Hematopoietic multipotent progenitor cell treated with erythropoietin and hydrocortisone succinate and interleukin-3 and kit ligand, for 15 days (in vitro differentiated cells): Measurements from ENCODE around the gene RNASEH2A.
A peak's percentile ranks its signal among the peaks of the same experiment; 100 is the strongest.

Experiments used
- DNase-seq: peaks from one replicate; pipeline ENCODE4 v3.0.0-alpha.2; 2015; ENCODE audit warnings: low spot score

RNASEH2A gene

DNA sequence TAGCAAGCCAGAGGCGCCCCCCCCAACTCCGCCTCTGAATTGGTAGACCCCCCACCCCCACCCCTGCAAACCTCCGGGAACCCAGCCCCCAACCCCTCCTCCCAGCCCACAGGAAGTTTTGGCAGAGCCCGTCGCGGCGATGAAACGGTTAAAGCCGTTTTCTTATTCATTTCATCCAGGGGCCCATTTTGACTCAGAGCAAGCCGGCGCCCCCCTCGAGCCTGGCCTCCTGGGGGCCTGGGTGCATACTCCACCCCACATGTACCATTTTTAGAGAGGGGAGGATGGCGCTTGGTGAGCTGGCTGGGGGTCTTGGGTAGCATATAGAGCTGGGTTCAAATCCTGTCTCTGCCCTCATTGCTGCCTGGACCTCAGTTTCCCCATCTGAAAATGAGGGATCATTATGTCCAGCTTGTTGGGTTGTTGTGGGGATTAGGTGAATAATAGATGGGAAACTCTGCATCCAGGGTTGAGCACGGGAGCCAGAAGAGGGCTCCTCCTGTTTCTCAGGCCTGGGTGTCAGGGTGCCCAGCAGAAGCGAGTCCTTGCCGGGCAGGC is 23.0 kb upstream of the RNASEH2A start:
- peak; percentile 34 for DNase-seq

DNA sequence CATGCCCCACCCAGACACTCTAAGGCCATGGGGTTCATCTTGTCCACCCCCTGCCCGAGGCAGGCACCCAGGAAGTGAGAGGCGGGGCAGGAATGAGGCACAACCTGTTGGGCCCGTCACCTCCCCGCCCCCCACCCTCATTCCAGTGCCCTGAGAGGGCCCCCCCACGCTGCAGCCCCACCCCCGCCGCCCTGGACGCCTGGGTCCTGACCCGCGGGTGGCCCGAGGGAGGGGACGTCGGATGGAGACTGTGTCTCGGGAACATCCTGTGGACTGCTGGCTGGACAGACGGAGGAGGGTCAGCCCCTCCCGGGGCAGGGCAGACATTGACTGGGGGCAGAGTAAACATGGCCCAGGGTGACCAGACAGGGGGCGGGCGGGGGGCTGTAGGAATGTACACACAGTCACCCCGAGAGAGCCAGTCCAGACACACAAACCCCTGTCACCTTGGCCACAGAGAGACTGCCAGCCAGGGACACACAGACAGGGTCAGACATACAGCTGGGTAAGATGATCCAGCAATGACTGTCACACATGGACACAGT is 22.5 kb upstream of the RNASEH2A start:
- no peak for DNase-seq

DNA sequence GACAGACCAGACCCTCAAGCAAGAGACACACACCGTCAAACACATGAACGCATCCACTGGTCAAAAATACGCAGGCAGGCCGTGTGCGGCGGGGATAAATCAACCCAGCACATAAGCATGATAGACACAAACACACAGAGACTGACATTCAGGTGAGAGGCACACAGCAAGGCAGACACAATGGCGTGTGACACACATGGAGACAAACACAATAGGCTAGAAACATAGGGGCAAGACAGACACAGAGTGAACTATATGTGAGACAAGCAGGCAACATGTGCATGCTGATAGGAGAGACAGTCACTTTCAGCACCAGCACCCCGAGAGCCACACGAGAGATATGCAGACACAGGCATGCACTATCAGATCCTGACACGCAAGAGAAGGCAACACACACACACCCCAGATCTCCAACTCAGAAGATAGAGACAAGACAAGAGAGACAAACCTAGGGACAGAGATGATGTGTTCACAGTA is 22.0 kb upstream of the RNASEH2A start:
- peak; percentile 86 for DNase-seq

DNA sequence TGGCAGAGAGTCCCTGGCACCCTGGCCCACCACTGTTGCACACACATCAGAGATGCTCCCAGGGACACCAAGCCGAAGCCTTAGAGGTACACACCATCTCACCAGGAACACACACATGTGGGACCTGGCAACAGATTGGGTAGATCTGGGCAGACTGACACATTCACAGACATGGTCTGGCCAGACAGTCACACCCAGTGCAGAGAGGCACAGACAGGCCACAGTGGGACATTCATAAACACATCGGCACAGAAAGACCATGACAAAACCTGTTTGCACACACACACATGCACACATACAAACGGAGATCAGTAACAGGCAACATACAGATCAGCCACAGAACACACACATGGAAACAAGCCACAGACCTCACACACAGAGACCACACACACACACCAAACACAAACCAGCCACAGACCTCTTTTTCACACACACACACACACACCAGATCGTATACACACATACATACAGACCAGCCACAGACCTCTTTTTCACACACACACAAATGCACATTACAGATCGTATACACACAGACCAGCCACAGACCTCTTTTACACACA is 21.4 kb upstream of the RNASEH2A start:
- no peak for DNase-seq

DNA sequence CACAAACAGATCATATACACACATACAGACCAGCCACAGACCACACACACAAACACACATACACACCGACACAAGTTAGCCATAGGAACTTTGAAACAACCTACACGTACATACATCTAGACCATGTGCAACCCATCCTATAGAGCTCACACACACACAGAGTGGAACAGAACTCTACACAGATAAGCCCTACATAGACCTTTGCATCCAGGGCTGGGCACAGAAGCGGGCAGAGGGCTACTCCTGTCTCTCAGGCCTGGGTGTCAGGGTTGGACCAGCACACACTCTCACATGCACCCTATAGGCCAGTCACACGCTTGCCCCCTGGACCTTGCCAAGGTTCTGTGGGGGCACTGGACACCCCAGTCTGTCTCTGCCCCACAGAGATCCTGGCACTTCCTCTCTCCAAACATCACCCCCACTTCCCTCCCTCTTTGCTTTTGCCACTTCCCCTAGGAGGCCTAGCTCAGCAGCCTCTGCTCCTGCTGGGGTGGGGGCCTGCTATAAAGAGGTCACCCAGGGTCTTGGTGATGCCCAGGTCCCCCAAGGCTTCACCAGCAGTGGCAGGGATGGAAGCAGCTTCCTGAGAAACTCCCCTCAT is 20.9 kb upstream of the RNASEH2A start:
- DNase-seq: peak; percentile 64

DNA sequence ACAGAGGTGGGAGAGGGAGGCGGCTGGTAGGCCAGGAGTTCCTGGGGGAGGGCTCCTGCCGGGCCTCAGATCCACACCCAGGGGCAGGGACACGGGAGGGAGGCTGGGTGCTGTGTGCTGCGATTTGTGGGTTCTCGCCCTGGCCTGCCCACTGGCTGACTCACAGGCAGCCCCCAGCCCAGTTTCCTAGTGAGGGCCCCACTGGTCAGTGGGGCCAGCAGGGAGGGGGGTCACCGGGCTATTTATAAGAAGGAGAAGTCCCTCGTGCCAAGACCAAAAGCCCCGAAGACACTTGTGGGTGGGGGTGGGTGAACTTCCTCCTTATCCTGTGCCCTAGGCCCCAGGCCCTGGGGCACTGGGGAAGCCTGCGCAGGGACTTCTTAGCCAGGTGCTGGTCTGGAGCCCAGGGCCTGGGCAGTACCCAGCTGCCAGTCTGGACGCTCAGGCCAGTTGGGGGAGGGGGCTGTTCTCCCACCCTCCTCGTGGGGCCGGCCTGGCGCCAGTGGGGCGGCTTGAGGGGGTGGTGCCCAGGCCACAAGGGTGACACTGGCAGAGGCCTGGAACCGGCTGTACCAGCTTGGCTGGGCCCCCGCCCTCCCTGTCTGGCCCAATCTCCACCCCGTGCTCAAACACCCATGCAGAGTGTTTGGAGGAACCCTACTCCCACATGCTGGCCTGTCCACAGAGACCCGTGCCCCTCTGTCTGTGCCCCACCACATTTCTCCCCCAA is 20.1 kb upstream of the RNASEH2A start:
- DNase-seq: peak; percentile 63

DNA sequence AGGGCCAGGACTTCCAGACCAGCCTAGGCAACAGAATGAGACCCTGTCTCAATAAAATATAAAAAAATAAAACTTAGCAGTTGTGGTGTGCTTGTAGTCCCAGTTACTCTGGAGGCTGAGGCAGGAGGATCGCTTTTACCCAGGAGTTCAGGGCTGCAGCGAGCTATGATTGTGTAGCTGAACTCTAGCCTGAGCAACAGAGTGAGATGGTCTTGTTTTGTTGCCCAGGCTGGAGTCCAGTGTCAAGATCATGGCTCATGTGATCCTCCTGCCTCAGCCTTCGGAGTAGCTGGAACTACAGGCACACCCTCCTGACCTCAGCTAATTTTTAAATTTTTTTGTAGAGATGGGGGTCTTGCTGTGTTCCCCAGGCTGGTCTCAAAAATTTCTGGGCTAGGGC is 19.4 kb upstream of the RNASEH2A start:
- DNase-seq: no peak

DNA sequence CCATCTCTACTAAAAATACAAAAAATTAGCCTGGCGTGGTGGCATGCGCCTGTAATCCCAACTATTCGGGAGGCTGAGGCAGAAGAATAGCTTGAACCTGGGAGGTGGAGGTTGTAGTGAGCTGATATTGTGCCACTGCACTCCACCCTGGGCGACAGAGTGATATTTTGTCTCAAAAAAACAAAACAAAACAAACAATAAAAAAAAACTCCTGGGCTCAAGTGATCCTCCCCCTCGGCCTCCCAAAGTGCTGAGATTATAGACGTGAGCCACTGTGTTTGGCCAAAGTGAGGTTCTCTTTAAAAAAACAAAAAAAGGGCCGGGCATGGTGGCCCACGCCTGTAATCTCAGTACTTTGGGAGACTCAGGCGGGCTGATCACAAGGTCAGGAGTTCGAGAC is 18.9 kb upstream of the RNASEH2A start:
- no peak for DNase-seq

DNA sequence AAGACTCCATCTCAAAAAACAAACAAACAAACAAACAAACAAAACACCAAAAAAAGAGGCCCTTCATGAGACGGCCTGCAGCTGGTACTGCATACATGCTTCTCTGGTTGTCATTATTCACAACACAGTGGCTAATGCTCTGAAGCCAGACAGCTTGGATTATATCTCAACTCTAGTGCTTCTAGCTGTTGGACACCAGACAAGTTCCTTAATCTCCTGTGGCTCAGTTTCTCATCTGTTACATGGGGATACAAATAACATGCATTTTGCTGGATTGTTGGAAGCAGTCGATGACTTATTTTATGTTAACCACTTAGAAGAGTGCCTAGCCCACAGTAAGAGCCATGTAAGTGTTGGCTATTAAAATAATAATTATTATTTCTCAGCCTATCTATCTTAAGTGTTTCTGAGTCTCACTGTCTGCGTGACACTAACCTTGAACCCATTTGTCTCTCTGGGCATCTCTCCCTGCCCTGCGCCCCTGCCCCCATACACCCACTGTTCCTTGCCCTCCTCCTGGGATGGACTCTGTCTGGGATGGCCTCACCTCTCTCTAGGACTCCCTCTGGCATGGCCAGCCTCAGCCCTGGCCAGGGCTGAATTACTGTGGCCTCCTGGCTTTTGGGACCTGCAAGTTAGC is 18.2 kb upstream of the RNASEH2A start:
- peak; percentile 60 for DNase-seq

DNA sequence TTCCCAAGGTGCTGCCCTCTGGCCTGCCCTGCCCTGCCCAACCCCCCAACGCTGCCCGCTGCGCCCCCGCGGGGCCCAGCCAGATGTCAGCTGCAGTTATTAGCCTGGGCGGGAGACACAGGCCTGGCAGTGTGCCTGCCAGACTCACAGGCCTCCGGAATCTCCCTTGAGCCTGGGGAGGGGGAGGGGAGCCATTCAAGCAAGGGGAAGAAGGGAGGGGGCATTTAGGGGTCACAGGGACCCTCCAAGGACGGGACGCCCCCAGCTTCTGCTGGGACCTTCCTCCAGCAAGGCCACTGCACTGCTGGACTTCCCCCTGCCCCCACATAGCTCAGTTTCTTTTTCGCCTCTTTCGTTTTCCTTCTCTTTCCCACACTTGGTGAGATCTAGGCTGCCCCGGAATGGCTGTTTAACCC is 17.7 kb upstream of the RNASEH2A start:
- DNase-seq: peak; percentile 88

DNA sequence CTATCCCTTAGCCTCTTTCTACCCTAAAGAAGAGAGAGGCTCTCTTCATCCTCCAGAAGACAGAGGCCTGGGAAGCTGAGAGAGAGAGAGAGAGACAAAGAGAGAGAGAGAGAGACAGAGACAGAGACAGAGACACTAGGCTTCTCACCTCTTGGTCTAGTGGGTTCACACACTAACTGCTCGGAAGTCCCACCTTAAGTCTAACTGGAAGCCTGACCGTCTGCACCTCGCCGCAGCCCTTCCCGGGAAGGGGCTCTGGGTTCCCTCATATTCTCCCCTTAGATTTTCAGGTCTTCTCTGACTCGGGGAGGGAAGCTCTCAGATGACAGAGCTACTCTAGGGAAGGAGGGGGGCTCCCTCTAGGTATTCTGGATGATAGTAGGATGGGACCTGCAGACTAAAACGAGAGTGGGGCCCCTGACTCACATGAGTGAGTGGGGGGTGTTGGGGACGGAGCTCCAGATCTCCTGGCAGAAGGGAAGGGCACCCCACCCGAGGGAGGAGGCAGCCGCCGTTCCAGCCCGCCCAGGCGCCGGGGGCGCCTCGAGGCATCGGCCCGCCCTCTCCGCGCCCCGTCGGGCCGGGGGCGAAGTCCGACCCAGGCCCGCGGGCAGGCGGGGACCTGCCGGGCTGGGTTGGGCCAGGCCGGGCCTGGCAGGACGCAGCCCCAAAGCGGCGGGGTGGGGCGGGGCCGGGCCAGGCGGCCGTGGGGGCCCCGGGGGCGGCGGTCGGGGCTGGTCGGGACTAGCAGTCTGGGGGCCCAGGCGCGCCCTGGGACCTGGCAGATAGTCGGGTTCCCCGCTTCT is 17.1 kb upstream of the RNASEH2A start:
- DNase-seq: peak; percentile 58

DNA sequence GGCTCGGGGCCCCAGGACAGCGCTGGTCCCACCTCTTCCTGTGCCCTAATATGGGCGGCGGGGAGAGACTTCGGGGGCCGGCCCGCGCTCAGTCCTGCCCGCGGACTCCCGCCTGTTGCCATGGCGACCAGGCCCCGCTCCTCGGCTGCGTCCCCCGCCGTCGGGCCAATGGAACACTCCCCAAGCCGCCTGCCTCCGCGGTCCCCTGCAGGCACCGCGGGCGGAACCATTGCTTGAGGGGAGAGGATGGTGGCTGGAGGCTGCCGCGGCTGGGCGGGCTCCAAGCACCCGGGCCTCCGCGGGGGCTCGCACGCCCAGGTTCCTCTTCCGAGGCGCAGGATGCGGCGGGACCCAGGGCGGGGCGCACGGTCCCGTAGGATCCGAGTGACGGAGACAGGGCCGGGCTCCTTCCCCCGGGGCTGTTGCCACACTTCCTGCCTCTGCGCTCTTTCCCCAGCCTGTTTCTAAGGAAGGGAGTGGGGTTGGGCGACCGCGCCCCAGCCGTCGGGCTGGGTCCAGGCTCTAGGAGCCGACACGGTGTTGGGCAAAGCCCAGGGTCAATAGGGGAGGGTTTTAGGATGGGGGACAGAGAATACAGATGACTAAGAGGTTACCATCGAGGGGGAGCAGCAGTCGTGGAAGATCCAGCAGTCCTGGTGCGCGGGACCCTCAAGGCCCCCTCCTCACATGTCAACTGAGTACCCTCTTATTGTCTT is 16.3 kb upstream of the RNASEH2A start:
- peak; percentile 96 for DNase-seq

DNA sequence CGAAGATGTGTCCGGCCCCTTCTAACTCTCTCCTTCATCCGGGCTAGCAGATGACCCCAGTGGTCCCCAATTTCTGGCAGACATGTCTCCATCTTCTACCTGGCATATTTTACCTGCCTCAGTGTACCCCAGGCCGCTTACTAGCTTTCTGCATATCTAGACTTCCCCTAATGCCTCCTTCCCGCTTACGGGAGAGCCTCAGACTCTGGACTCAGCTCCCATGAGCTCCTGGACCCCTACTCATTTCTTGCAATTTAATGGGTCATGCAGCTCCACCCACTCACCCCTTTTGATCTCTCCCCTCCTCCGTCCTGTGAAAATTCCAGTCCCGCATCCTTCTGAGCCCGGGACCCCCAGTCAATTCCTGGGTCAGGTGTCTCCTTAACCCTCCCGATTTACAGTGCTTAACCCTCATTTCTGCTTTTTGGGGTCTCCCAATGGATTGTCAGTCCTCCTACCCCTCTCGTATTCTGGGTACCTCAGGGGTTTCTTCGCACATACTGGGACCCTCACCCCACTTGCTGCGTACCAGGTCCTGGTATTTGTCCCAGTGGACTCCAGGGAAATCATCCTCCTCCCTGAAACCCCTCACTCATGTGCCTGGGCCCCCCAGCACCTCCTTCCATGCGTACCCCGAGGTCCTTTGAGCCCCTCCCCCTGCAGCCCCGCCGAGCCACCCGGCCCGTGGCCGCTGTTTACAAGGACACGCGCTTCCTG is 15.6 kb upstream of the RNASEH2A start:
- peak; percentile 37 for DNase-seq

DNA sequence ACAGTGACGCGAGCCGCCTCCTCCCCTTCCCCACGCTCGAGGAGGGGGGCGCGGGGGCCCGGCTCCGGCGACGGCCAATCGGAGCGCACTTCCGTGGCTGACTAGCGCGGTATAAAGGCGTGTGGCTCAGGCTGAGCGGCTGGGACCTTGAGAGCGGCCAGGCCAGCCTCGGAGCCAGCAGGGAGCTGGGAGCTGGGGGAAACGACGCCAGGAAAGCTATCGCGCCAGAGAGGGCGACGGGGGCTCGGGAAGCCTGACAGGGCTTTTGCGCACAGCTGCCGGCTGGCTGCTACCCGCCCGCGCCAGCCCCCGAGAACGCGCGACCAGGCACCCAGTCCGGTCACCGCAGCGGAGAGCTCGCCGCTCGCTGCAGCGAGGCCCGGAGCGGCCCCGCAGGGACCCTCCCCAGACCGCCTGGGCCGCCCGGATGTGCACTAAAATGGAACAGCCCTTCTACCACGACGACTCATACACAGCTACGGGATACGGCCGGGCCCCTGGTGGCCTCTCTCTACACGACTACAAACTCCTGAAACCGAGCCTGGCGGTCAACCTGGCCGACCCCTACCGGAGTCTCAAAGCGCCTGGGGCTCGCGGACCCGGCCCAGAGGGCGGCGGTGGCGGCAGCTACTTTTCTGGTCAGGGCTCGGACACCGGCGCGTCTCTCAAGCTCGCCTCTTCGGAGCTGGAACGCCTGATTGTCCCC is 14.9 kb upstream of the RNASEH2A start, which contains the start of gene JUNB:
Gene JUNB (plus strand): TSS at position 142 of the 706 bp plus-strand sequence. CDS start 286 bp downstream, at position 428.
- DNase-seq: peak; percentile 95

DNA sequence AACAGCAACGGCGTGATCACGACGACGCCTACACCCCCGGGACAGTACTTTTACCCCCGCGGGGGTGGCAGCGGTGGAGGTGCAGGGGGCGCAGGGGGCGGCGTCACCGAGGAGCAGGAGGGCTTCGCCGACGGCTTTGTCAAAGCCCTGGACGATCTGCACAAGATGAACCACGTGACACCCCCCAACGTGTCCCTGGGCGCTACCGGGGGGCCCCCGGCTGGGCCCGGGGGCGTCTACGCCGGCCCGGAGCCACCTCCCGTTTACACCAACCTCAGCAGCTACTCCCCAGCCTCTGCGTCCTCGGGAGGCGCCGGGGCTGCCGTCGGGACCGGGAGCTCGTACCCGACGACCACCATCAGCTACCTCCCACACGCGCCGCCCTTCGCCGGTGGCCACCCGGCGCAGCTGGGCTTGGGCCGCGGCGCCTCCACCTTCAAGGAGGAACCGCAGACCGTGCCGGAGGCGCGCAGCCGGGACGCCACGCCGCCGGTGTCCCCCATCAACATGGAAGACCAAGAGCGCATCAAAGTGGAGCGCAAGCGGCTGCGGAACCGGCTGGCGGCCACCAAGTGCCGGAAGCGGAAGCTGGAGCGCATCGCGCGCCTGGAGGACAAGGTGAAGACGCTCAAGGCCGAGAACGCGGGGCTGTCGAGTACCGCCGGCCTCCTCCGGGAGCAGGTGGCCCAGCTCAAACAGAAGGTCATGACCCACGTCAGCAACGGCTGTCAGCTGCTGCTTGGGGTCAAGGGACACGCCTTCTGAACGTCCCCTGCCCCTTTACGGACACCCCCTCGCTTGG is 14.1 kb upstream of the RNASEH2A start:
- DNase-seq: peak; percentile 69

DNA sequence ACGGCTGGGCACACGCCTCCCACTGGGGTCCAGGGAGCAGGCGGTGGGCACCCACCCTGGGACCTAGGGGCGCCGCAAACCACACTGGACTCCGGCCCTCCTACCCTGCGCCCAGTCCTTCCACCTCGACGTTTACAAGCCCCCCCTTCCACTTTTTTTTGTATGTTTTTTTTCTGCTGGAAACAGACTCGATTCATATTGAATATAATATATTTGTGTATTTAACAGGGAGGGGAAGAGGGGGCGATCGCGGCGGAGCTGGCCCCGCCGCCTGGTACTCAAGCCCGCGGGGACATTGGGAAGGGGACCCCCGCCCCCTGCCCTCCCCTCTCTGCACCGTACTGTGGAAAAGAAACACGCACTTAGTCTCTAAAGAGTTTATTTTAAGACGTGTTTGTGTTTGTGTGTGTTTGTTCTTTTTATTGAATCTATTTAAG is 13.5 kb upstream of the RNASEH2A start:
- DNase-seq: no peak

DNA sequence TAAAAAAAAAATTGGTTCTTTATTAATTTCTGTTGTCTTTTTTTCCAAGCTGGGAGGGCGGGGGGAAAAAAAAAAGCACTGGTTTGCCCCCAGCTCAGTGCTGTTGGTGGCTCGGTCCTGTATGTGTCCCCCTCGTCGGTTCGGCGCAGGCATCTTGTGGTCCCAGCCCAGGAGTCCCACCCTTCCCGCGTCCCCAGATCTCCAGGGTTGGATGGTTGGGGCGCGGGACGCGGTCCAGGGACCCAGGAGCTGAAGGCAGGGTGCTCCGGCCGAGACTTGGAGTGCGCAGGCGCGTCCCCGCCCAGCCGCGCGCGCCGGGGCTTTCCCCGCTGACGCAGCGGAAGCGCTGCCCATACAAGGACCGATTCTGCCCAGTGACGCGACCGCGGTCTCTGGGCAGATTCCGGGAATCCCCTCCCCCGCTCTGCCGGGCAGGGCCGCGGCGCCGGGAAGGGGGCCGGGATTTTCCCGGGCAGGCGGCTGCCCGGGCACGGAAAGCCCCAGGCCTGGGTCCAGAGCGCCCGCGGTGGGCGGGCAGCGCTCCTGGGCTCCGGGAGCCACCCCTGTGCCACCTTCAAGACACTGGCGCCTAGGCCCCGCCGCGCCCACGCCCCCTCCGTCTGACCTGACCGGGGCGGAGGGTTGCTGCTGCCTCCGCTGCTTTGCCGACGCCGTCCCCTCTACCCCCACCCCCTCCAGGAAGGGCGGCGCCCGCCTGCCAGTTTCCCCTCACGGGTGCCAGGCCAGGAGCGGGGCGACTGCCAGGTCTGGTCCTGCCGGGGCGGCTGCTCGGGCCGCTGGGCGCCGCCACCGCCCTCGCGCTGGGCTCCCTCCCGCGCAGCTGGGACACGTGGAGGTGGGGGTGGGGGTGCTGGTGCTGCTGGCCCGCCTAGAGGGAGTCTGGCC is 12.8 kb upstream of the RNASEH2A start:
- peak; percentile 95 for DNase-seq
